ENCODE results near the gene PAX7.

DNA sequence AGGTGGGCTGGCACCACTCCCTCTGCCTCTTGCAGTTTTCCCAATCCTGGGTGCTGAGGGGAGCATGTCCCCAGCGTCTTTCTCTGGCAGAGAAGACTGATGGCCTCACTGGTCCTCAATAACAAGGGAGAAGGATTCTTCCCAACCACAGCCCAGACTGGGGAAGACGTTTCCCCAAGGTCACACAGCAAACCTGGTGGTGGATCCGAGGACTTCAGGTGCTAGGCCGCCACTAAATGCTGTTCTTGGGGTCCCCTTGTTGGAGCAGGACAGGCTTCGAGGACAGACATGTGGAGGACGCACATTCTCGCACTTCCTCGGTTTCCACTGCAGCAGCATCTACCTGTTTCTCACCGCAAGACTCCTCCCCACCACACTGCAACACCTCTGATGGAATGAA is 30.9 kb upstream of the PAX7 start:
- TF ChIP-seq POLR2AphosphoS5 (IDR thresholded peaks at IDR 0.05; ENCODE audit: low read depth) (no peak), GABPA (IDR thresholded peaks at IDR 0.05; ENCODE audit: low read depth) (no peak), CTCF (IDR thresholded peaks at IDR 0.05; ENCODE audit: insufficient read depth, low read length) (no peak)
- TF ChIP-seq, protein P1, sequence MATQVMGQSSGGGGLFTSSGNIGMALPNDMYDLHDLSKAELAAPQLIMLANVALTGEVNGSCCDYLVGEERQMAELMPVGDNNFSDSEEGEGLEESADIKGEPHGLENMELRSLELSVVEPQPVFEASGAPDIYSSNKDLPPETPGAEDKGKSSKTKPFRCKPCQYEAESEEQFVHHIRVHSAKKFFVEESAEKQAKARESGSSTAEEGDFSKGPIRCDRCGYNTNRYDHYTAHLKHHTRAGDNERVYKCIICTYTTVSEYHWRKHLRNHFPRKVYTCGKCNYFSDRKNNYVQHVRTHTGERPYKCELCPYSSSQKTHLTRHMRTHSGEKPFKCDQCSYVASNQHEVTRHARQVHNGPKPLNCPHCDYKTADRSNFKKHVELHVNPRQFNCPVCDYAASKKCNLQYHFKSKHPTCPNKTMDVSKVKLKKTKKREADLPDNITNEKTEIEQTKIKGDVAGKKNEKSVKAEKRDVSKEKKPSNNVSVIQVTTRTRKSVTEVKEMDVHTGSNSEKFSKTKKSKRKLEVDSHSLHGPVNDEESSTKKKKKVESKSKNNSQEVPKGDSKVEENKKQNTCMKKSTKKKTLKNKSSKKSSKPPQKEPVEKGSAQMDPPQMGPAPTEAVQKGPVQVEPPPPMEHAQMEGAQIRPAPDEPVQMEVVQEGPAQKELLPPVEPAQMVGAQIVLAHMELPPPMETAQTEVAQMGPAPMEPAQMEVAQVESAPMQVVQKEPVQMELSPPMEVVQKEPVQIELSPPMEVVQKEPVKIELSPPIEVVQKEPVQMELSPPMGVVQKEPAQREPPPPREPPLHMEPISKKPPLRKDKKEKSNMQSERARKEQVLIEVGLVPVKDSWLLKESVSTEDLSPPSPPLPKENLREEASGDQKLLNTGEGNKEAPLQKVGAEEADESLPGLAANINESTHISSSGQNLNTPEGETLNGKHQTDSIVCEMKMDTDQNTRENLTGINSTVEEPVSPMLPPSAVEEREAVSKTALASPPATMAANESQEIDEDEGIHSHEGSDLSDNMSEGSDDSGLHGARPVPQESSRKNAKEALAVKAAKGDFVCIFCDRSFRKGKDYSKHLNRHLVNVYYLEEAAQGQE (IDR thresholded peaks at IDR 0.05; ENCODE audit: insufficient replicate concordance, low read depth) = no peak

All from HL-60 (cell line).